NT2/D1 (cell line): ENCODE data around the gene FBRSL1.

Experiments
- DNase-seq: peaks from one replicate; pipeline ENCODE4 v3.0.0-alpha.2; 2011; ENCODE audit warnings: low read depth, low spot score
- H3K27me3 ChIP-seq: 2 replicates; pipeline ENCODE4 v1.6.0; 2011; ENCODE audit warnings: mild to moderate bottlenecking; ENCODE audit not compliant: insufficient read length, insufficient read depth
- H3K36me3 ChIP-seq: 2 replicates; pipeline ENCODE4 v1.6.1; 2011; ENCODE audit warnings: mild to moderate bottlenecking, low read length, mixed read lengths; ENCODE audit not compliant: insufficient read depth, insufficient read length
- H3K4me1 ChIP-seq: 2 replicates; pipeline ENCODE4 v1.5.1; 2011; ENCODE audit not compliant: insufficient read depth, insufficient read length
- H3K4me3 ChIP-seq: 2 replicates; pipeline ENCODE4 v1.5.1; 2011; ENCODE audit warnings: low read depth; ENCODE audit not compliant: insufficient read length
- H3K9ac ChIP-seq: 2 replicates; pipeline ENCODE4 v1.6.0; 2011; ENCODE audit warnings: low read depth; ENCODE audit not compliant: insufficient read length
- H3K9me3 ChIP-seq: 2 replicates; pipeline ENCODE4 v1.5.1; 2011; ENCODE audit warnings: mild to moderate bottlenecking, low read length; ENCODE audit not compliant: insufficient read depth
- SUZ12 ChIP-seq: IDR thresholded peaks from 2 replicates; pipeline ENCODE4 v1.6.1; 2011; ENCODE audit not compliant: insufficient read length, insufficient read depth; ENCODE audit errors: extremely low read depth
- YY1 ChIP-seq: IDR thresholded peaks from 2 replicates; pipeline ENCODE4 v1.6.1; 2011; ENCODE audit not compliant: insufficient read length, insufficient read depth
- ZNF274 ChIP-seq: IDR thresholded peaks from 2 replicates; pipeline ENCODE4 v1.6.1; 2011; ENCODE audit warnings: mild to moderate bottlenecking, low read depth, low read length

FBRSL1 gene

DNA sequence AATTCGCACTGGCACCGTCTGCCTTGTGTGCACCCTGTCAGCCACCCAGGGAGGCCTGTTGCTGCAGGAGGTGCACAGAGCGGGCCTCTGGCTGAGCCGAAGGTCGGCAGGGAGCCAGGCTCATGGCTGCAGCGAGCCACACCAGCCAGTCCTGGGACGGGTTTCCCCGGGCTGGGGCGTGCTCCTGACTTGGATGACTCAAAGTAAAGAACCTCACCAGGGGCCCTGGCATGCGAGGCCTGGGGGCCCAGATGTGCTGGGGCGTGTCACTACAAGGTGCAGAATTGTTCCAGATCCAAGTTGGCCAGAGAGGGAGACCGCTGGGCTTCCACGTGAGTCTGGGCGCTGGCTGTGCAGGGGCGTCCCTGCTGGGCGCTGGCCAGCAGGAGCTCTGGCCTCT lies 34.5 kb downstream of the FBRSL1 start:
- TF ChIP-seq SUZ12, result no peak
- peaks cover 46% of the 10 kb centered on the region for H3K27me3 ChIP-seq
- H3K4me1 ChIP-seq, result peaks cover 35% of the 10 kb centered on the region
- no peak overlapping the region for H3K4me3 ChIP-seq
- peak overlapping the region; percentile 50 for H3K9ac ChIP-seq
- H3K9me3 ChIP-seq, result peaks cover 13% of the 10 kb centered on the region; the same call in 1 of the 2 replicates
- no peak for DNase-seq
- H3K36me3 ChIP-seq, result no peaks in the 10 kb centered on the region

DNA sequence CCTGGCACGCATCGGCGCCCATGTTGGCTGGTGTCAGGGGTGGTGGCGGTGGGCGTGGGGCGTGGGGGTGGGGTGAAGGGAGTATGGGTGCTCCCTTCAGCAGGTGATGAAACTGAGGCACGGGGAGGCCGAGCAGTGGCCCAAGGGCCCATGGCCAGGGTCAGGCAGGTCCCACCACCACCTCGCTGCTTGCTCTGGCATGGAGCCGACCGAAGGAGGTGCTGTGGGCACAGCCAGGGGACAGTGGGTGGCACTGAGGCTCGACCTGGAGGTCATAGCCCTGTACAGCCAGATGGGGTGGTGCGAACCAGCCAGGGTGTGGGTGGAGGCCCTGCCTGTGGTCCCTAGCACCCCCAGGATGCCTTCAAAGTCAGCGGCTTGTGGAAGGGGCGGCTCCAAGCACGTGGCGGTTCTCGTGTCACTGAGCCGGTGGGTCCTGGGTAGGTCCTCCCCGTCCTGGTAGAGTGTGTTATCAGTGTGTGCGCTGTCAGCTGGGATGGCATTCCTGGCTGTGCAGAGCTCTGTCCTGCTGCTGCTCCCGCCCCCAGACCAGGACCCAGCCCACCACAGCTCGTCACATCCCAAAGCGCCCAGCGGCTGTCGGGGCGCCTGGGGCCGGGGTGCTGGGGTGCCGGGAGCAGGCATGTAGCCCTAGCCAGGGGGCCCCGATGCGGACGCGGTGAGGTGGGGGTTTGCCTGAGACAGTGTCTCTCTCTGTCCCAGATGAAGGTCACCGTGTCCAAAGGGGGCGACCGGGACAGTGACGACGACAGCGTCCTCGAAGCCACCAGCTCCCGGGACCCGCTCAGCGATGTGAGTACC lies 35.3 kb downstream of the FBRSL1 start:
- Histone ChIP-seq H3K9me3 (peaks cover 19% of the 10 kb centered on the region; the same call in 1 of the 2 replicates), H3K9ac (peak overlapping the region; percentile 42), H3K36me3 (no peaks in the 10 kb centered on the region), H3K4me1 (peaks cover 34% of the 10 kb centered on the region), H3K27me3 (peaks cover 52% of the 10 kb centered on the region), H3K4me3 (no peak overlapping the region)
- no peak for TF ChIP-seq YY1
- no peak for TF ChIP-seq ZNF274
- no peak for TF ChIP-seq SUZ12
- DNase-seq, result no peak

DNA sequence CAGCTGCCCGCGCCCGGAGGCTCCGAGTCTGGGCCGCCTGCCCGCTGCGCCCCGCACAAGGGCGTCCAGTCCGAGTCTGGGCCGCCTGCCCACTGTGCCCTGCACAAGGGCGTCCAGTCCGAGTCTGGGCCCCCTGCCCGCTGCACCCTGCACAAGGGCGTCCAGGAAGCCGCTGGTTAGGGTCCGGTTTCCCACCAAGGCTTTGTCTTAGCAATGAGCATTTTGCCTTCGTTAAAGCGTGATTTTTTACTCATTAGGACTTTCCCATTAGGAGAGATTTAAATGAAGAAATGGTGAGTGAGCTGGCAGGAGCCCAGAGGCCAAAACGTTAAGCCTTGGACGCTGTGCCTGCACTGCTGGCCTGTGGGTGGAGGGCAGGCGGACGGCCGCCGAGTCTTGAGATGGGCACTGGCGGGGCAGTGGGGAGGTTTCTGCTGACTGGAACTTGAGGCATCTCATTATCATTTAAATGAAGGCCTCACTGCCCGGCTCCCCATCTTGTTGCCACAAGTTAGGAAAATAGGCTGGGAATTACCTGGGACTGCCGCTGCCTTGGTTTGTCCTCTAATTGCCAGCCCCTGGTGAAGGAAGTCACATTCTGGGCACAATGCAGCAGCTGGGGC lies 36.0 kb downstream of the FBRSL1 start:
- TF ChIP-seq SUZ12 (no peak), YY1 (no peak), ZNF274 (no peak)
- H3K36me3 ChIP-seq, result no peaks in the 10 kb centered on the region
- H3K4me3 ChIP-seq, result no peak overlapping the region
- peaks cover 34% of the 10 kb centered on the region for H3K4me1 ChIP-seq
- H3K27me3 ChIP-seq, result peaks cover 53% of the 10 kb centered on the region
- H3K9ac ChIP-seq, result peak overlapping the region; percentile 42
- peaks cover 26% of the 10 kb centered on the region; the same call in 1 of the 2 replicates for H3K9me3 ChIP-seq
- DNase-seq, result peak; percentile 23

DNA sequence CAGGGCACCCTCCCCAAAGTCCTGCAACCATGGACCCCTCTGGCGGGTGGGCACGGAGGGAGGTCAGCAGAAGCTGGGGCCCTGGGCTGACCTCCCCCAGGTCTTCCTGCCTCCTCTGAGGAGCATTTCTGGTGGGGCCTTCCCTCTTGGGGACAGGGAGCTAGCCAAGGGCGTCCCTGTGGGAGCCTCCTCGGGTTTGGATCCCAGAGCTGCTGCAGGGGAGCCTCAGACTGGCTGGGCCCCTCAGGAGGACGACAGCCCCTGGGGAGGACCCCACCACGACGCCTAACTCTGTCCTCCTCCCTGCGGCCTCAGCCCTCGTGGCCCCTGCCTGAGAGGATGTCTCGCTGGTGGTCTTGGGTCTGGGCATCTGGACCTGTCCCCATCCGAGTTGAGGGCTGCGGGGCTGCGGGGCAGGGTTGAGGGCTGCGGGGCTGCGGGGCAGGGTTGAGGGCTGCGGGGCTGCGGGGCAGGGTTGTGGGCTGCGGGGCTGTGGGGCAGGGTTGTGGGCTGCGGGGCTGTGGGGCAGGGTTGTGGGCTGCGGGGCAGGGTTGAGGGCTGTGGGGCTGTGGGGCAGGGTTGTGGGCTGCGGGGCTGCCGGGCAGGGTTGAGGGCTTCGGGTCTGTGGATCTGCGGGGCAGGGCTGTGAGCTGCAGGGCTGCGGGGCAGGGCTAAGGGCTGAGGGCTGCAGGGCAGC lies 37.4 kb downstream of the FBRSL1 start:
- Histone ChIP-seq H3K27me3 (peaks cover 60% of the 10 kb centered on the region), H3K4me1 (peaks cover 34% of the 10 kb centered on the region), H3K4me3 (no peak overlapping the region), H3K9me3 (peaks cover 40% of the 10 kb centered on the region), H3K9ac (no peak overlapping the region), H3K36me3 (no peaks in the 10 kb centered on the region)
- TF ChIP-seq YY1, result no peak
- TF ChIP-seq SUZ12, result no peak
- TF ChIP-seq ZNF274, result no peak
- DNase-seq, result no peak

DNA sequence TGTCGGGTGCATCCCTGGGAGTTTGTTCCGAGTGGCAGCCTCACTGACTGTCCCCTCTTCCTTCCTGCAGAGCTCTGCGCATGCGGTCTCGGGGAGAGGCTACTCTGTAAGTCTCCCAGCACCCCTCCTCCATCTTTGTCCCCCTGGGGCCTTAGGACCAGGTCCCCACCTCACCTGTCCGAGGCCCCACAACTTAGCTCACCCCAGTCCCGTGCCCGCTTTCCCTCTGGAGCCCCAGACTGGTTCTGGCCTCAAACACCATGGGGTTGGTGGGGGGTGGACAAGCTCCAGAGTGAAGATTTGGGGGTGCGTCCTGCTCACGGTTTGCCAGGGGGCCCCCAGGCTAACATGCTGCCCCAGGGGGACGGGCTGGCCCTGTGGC lies 37.9 kb downstream of the FBRSL1 start:
- Histone ChIP-seq H3K36me3 (no peaks in the 10 kb centered on the region), H3K9ac (no peak overlapping the region), H3K4me1 (peaks cover 30% of the 10 kb centered on the region), H3K9me3 (peaks cover 45% of the 10 kb centered on the region), H3K27me3 (peaks cover 60% of the 10 kb centered on the region), H3K4me3 (no peak overlapping the region)
- DNase-seq, result no peak
- TF ChIP-seq SUZ12 (no peak), ZNF274 (no peak), YY1 (no peak)

DNA sequence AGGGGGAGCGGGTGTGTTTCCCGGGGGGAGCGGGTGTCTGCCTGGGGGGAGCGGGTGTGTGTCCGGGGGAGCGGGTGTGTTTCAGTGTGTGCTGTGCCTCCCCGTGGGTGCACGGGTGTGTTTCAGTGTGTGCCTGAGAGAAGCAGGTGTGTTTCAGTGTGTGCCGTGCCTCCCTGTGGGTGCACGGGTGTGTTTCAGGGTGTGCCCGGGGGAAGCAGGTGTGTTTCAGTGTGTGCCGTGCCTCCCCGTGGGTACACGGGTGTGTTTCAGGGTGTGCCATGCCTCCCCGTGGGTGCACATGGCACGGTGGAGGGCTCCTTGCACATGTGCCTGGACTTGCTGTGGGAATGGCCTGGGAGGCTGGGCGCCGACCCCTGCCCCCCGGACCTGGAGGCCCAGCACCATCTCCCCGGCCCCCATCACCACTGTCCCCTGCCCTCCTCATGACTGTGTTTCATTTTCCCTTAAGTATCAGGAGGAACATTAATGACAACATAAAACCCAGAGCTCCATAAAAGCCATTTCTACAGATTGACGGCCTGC lies 38.7 kb downstream of the FBRSL1 start:
- Histone ChIP-seq H3K36me3 (no peaks in the 10 kb centered on the region), H3K27me3 (peaks cover 52% of the 10 kb centered on the region), H3K9ac (no peak overlapping the region), H3K4me1 (peaks cover 24% of the 10 kb centered on the region), H3K4me3 (no peak overlapping the region), H3K9me3 (peaks cover 53% of the 10 kb centered on the region)
- TF ChIP-seq ZNF274 (no peak), SUZ12 (no peak), YY1 (no peak)
- DNase-seq, result no peak

DNA sequence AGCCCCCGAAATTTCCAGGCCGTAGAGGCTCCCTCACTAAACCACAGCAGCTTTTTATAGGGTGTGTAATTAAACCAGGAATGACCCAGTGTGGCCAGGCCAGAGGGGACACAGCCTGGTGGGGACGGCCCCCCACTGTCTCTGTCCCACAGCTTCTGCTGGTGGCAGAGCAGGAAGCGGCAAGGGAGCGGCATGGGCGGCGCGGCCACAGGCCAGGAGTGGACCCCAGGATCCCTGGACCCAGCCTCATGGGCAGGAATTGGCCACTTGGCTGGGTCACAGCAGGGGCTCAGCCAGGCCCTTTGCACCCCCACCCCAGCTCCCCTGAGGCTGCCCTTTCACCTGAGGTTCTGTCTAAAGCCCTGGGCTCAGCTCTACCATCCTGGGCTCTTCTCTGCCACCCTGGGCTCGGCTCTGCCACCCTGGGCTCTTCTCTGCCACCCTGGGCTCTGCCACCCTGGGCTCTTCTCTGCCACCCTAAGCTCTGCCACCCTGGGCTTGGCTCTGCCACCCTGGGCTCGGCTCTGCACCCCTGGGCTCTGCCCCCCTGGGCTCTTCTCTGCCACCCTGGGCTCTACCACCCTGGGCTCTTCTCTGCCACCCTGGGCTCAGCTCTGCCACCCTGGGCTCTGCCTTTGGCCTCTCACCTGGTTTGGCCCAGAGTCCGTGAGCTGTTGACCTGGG lies 39.3 kb downstream of the FBRSL1 start:
- TF ChIP-seq SUZ12, result no peak
- no peak for TF ChIP-seq ZNF274
- no peak for TF ChIP-seq YY1
- no peak overlapping the region for H3K4me3 ChIP-seq
- H3K9me3 ChIP-seq, result peaks cover 59% of the 10 kb centered on the region
- peaks cover 20% of the 10 kb centered on the region for H3K4me1 ChIP-seq
- peaks cover 56% of the 10 kb centered on the region for H3K27me3 ChIP-seq
- DNase-seq, result no peak
- no peak overlapping the region for H3K9ac ChIP-seq
- H3K36me3 ChIP-seq, result no peaks in the 10 kb centered on the region
